Naive thymus-derived CD4-positive, alpha-beta T cell (primary cell): ENCODE results near the gene ADAM29. TPM values are rescaled to one million over a fixed set of nuclear protein-coding genes. Genes with fewer than 3 reads are reported as not detected.

Source experiments
- polyA plus RNA-seq, 2 donors: library from polyadenylated mRNA; unstranded; fragments of 300-500 nt; fragmentation: Illumina TruSeq; gene quantifications; one replicate each; pipeline ENCODE4 v1.2.3, GENCODE V29; 2021
- total RNA-seq, 6 experiments: library from RNA in 5 of 6; stranded (reverse) in 5 of 6; gene quantifications; 1 replicate in 5 of 6; 2 replicates in 1 of 6; pipeline ENCODE4 v1.2.3 and lab custom pipeline; 2021 to 2026

Gene ADAM29
- total and polyA plus RNA-seq, 7 experiments from 2014 or later, result not detected

Other genes starting within 250 kb of the ADAM29 start
- gene GLRA3, start 89.1 kb upstream of the ADAM29 start, total RNA-seq, result not detected
- gene GLRA3, start 89.1 kb upstream of the ADAM29 start, polyA plus RNA-seq, result not detected